Measurements from ENCODE around the gene B4GALNT3.

- TF ChIP-seq, protein P1, sequence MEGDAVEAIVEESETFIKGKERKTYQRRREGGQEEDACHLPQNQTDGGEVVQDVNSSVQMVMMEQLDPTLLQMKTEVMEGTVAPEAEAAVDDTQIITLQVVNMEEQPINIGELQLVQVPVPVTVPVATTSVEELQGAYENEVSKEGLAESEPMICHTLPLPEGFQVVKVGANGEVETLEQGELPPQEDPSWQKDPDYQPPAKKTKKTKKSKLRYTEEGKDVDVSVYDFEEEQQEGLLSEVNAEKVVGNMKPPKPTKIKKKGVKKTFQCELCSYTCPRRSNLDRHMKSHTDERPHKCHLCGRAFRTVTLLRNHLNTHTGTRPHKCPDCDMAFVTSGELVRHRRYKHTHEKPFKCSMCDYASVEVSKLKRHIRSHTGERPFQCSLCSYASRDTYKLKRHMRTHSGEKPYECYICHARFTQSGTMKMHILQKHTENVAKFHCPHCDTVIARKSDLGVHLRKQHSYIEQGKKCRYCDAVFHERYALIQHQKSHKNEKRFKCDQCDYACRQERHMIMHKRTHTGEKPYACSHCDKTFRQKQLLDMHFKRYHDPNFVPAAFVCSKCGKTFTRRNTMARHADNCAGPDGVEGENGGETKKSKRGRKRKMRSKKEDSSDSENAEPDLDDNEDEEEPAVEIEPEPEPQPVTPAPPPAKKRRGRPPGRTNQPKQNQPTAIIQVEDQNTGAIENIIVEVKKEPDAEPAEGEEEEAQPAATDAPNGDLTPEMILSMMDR (IDR thresholded peaks at IDR 0.05), result no peak
- TF ChIP-seq POLR2A (IDR thresholded peaks at IDR 0.05), result no peak
Observed at GRCh38 chr12:475286-475685, 15.5 kb downstream of the B4GALNT3 start.
